OCI-LY7 (cell line): Measurements from ENCODE around the gene KCNMA1.

ENCODE experiments used
- CTCF ChIP-seq: fragments of 200-600 bp; sonication (generic); conservative IDR thresholded peaks from 2 replicates; pipeline ENCODE4 v1.5.1; 2014; ENCODE audit warnings: mild to moderate bottlenecking, antibody characterized with exemption, low read length, moderate library complexity, mixed read lengths
- EZH2phosphoT487 ChIP-seq: fragments of 200-600 bp; sonication (generic); IDR thresholded peaks from 2 replicates; pipeline ENCODE4 v1.6.1; 2018; ENCODE audit warnings: low read depth, borderline replicate concordance, mild to moderate bottlenecking, mixed run types, antibody characterized with exemption, low read length, moderate library complexity, mixed read lengths

GRCh38 chr10:76916536-76916935 is 721.1 kb downstream of the KCNMA1 start:
- TF ChIP-seq CTCF = no peak
- TF ChIP-seq EZH2phosphoT487 = no peak
